ENCODE measurements around the gene RNF113B.

The RNF113B gene

DNA sequence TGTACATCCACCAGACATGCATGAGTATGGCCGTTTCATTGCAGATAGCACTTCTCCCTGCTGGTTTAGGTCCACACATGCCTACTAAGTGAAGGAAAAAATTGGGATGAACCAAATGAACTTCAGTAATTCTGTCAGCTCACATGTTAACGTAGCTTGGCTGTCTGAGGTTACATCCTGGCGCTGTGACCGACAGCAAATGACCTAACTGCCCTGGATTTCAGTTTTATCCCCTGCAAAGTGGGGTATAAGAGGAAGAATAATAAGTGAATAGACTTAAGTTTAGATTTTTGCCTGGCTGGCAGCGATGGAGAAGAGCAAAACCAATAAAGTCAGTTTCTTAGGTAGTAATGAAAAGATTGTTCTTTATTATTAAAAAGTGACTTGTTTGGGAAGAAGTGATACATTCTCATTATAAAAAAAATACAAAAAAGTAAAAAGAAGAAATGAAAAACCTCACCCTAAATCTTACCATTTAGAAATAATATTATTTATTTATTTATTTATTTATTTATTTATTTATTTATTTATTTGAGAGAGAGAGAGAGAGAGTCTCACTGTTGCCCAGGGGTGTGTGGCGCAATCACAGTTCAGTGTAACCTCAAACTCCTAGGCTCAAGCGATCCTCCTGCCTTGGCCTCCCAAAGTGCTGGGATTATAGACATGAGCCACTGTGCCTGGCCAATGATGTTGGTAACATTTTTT lies 4.2 kb upstream of the RNF113B start:
- no peak overlapping the region for H3K4me3 ChIP-seq (ENCODE audit: low read depth, low read length)
- DNase-seq (ENCODE audit: low read depth), result no peak
- TF ChIP-seq MYC (IDR thresholded peaks at IDR 0.05; ENCODE audit: low read depth, low read length) (no peak), POLR2A (IDR thresholded peaks at IDR 0.05; ENCODE audit: extremely low read depth, insufficient read length) (no peak)
- TF ChIP-seq, protein P1, sequence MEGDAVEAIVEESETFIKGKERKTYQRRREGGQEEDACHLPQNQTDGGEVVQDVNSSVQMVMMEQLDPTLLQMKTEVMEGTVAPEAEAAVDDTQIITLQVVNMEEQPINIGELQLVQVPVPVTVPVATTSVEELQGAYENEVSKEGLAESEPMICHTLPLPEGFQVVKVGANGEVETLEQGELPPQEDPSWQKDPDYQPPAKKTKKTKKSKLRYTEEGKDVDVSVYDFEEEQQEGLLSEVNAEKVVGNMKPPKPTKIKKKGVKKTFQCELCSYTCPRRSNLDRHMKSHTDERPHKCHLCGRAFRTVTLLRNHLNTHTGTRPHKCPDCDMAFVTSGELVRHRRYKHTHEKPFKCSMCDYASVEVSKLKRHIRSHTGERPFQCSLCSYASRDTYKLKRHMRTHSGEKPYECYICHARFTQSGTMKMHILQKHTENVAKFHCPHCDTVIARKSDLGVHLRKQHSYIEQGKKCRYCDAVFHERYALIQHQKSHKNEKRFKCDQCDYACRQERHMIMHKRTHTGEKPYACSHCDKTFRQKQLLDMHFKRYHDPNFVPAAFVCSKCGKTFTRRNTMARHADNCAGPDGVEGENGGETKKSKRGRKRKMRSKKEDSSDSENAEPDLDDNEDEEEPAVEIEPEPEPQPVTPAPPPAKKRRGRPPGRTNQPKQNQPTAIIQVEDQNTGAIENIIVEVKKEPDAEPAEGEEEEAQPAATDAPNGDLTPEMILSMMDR (IDR thresholded peaks at IDR 0.05; ENCODE audit: low read depth, low read length), result no peak
- TF ChIP-seq, protein P2, sequence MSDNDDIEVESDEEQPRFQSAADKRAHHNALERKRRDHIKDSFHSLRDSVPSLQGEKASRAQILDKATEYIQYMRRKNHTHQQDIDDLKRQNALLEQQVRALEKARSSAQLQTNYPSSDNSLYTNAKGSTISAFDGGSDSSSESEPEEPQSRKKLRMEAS (IDR thresholded peaks at IDR 0.05; ENCODE audit: low read depth, low read length), result no peak

DNA sequence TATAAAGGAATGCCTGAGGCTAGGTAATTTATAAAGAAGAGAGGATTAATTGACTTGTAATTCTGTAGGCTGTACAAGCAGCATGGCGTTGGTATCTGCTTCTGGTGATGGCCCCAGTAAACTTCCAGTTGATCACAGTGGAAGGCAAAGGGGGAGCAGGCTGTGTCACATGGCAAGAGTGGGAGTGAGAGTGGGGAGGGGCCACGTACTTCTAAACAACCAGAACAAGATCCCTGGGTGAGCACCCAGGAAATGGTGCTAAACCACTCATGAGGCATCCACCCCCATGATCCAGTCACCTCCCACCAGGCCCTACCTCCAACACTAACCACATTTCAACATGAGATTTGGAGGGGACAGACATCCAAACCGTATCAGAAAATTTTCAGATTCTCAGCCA lies 3.0 kb upstream of the RNF113B start:
- no peak for DNase-seq (ENCODE audit: low read depth)
- no peak overlapping the region for H3K4me3 ChIP-seq (ENCODE audit: low read depth, low read length)
- no peak for TF ChIP-seq POLR2A (IDR thresholded peaks at IDR 0.05; ENCODE audit: extremely low read depth, insufficient read length)
- TF ChIP-seq, protein P1 (IDR thresholded peaks at IDR 0.05; ENCODE audit: low read depth, low read length), result no peak
- no peak for TF ChIP-seq MYC (IDR thresholded peaks at IDR 0.05; ENCODE audit: low read depth, low read length)
- TF ChIP-seq, protein P2 (IDR thresholded peaks at IDR 0.05; ENCODE audit: low read depth, low read length), result no peak

- no peak for DNase-seq (ENCODE audit: low read depth)
- H3K4me3 ChIP-seq (ENCODE audit: low read depth, low read length), result no peak overlapping the region
- TF ChIP-seq, protein P1 (IDR thresholded peaks at IDR 0.05; ENCODE audit: low read depth, low read length), result no peak
- TF ChIP-seq, protein P2 (IDR thresholded peaks at IDR 0.05; ENCODE audit: low read depth, low read length), result no peak
- TF ChIP-seq MYC (IDR thresholded peaks at IDR 0.05; ENCODE audit: low read depth, low read length) (no peak), POLR2A (IDR thresholded peaks at IDR 0.05; ENCODE audit: extremely low read depth, insufficient read length) (no peak)
Observed at GRCh38 chr13:98175823-98176222, 1.2 kb downstream of the RNF113B start.

- no peak for DNase-seq (ENCODE audit: low read depth)
- TF ChIP-seq, protein P1 (IDR thresholded peaks at IDR 0.05; ENCODE audit: low read depth, low read length), result no peak
- TF ChIP-seq, protein P2 (IDR thresholded peaks at IDR 0.05; ENCODE audit: low read depth, low read length), result no peak
- no peak for TF ChIP-seq MYC (IDR thresholded peaks at IDR 0.05; ENCODE audit: low read depth, low read length)
- TF ChIP-seq POLR2A (IDR thresholded peaks at IDR 0.05; ENCODE audit: extremely low read depth, insufficient read length), result no peak
- no peak overlapping the region for H3K4me3 ChIP-seq (ENCODE audit: low read depth, low read length)
Observed at GRCh38 chr13:98175043-98175442, 2.0 kb downstream of the RNF113B start.

DNA sequence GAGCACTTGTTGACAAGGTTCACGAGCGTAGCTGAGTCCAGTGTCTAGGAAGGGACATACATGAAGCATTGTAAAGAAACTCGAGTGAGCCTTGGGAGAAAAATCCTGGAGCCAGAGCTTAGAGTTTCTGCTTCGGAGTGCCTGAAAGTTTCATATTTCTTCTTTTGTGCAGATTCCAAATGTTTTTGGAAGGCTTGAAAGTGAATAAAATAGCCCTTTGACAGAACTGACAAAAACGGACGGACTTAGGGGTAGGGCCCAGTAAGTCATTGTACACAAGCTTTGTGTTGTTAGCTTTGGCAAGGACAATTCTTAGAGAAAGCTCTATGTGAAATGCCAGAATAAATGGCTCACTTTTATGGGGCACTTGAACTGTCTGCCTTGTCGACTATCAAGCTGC lies 2.8 kb downstream of the RNF113B start:
- no peak for DNase-seq (ENCODE audit: low read depth)
- TF ChIP-seq, protein P1 (IDR thresholded peaks at IDR 0.05; ENCODE audit: low read depth, low read length), result no peak
- no peak for TF ChIP-seq MYC (IDR thresholded peaks at IDR 0.05; ENCODE audit: low read depth, low read length)
- no peak overlapping the region for H3K4me3 ChIP-seq (ENCODE audit: low read depth, low read length)
